ENCODE data around the gene LDAF1.

LDAF1 gene

GRCh38 chr16:21117567-21117966, 40.9 kb upstream of the LDAF1 start:
- ATAC-seq: no peak
- no peak for TF ChIP-seq ZNF70 (CRISPR knock-in tag; IDR thresholded peaks at IDR 0.05)
- TF ChIP-seq SNAI2 (CRISPR knock-in tag; IDR thresholded peaks at IDR 0.05): no peak
- TF ChIP-seq ZNF565 (CRISPR knock-in tag; conservative IDR thresholded peaks at IDR 0.05; ENCODE audit: low read depth): no peak
- TF ChIP-seq GLIS3 (CRISPR knock-in tag; IDR thresholded peaks at IDR 0.05): no peak
- no peak for TF ChIP-seq ZC3H10 (CRISPR knock-in tag; IDR thresholded peaks at IDR 0.05)
- TF ChIP-seq ZFP30 (CRISPR knock-in tag; IDR thresholded peaks at IDR 0.05): no peak
- no peak for TF ChIP-seq ZNF8 (CRISPR knock-in tag; IDR thresholded peaks at IDR 0.05)
- TF ChIP-seq POU6F1 (CRISPR knock-in tag; IDR thresholded peaks at IDR 0.05; ENCODE audit: borderline replicate concordance, low read depth): no peak
- TF ChIP-seq RARB (CRISPR knock-in tag; IDR thresholded peaks at IDR 0.05): no peak
- no peak for TF ChIP-seq CREB5 (CRISPR knock-in tag; IDR thresholded peaks at IDR 0.05; ENCODE audit: low read depth)
- no peak for TF ChIP-seq TCF4 (CRISPR knock-in tag; IDR thresholded peaks at IDR 0.05; ENCODE audit: borderline replicate concordance)
- no peak for TF ChIP-seq BACH2 (CRISPR knock-in tag; IDR thresholded peaks at IDR 0.05; ENCODE audit: borderline replicate concordance)
- TF ChIP-seq TOX (CRISPR knock-in tag; IDR thresholded peaks at IDR 0.05; ENCODE audit: borderline replicate concordance): no peak
- TF ChIP-seq CSDC2 (CRISPR knock-in tag; IDR thresholded peaks at IDR 0.05): no peak
- TF ChIP-seq ESRRG (CRISPR knock-in tag; IDR thresholded peaks at IDR 0.05): no peak
- TF ChIP-seq ARNTL (CRISPR knock-in tag; IDR thresholded peaks at IDR 0.05; ENCODE audit: borderline replicate concordance, low read depth): no peak
- no peak for TF ChIP-seq CSRNP3 (CRISPR knock-in tag; IDR thresholded peaks at IDR 0.05)
- TF ChIP-seq OSR1 (CRISPR knock-in tag; IDR thresholded peaks at IDR 0.05): no peak
- TF ChIP-seq PATZ1 (CRISPR knock-in tag; IDR thresholded peaks at IDR 0.05; ENCODE audit: borderline replicate concordance): no peak
- TF ChIP-seq ZFP3 (CRISPR knock-in tag; IDR thresholded peaks at IDR 0.05): no peak

GRCh38 chr16:21120976-21121520, 37.4 kb upstream of the LDAF1 start:
- no peak for ATAC-seq
- TF ChIP-seq SNAI2 (CRISPR knock-in tag; IDR thresholded peaks at IDR 0.05) (no peak), ISL1 (CRISPR knock-in tag; IDR thresholded peaks at IDR 0.05) (no peak), POU6F1 (CRISPR knock-in tag; IDR thresholded peaks at IDR 0.05; ENCODE audit: borderline replicate concordance, low read depth) (no peak), CSRNP3 (CRISPR knock-in tag; IDR thresholded peaks at IDR 0.05) (no peak), PATZ1 (CRISPR knock-in tag; IDR thresholded peaks at IDR 0.05; ENCODE audit: borderline replicate concordance) (no peak), CSDC2 (CRISPR knock-in tag; IDR thresholded peaks at IDR 0.05) (no peak), TOX (CRISPR knock-in tag; IDR thresholded peaks at IDR 0.05; ENCODE audit: borderline replicate concordance) (no peak), ZNF70 (CRISPR knock-in tag; IDR thresholded peaks at IDR 0.05) (no peak), RARB (CRISPR knock-in tag; IDR thresholded peaks at IDR 0.05) (no peak), ZNF565 (CRISPR knock-in tag; conservative IDR thresholded peaks at IDR 0.05; ENCODE audit: low read depth) (no peak)
